SH-SY5Y (cell line): Measurements from ENCODE around the gene ENDOG.

Source experiments
- GATA2 ChIP-seq: IDR thresholded peaks from 2 replicates; pipeline ENCODE4 v1.6.1; 2011; ENCODE audit warnings: mild to moderate bottlenecking, low read depth, low read length
- GATA3 ChIP-seq: IDR thresholded peaks from 2 replicates; pipeline ENCODE4 v1.6.1; 2011; ENCODE audit warnings: low read depth, mild to moderate bottlenecking, low read length, moderate library complexity

GRCh38 chr9:128810873-128811272 is 7.4 kb upstream of the ENDOG start:
- TF ChIP-seq GATA3 (no peak), GATA2 (no peak)
